ENCODE measurements around the gene RGS8. TPM values are rescaled to one million over a fixed set of nuclear protein-coding genes. Genes with fewer than 3 reads are reported as not detected.
"Not testable (repeated sequence)": the region's sequence is repeated elsewhere in the genome, so short reads cannot be mapped to it uniquely, and the experiment has no call there.

Gene RGS8
- total RNA-seq, 1 experiment from 2014 or later: not detected

- DNase-seq (ENCODE audit: low read depth, low spot score): no peak
- in situ Hi-C loops (cut with HindIII; ENCODE audit: low pct_unique_long_range_greater_than_20kb, low sequenced_read_pairs): no loop called here
Observed at GRCh38 chr1:182707122-182707521, 22.7 kb upstream of the RGS8 start.

GRCh38 chr1:182704677-182705076 lies 20.3 kb upstream of the RGS8 start:
- in situ Hi-C loops (cut with HindIII; ENCODE audit: low pct_unique_long_range_greater_than_20kb, low sequenced_read_pairs): no loop called here
- DNase-seq (ENCODE audit: low read depth, low spot score): no peak

GRCh38 chr1:182703539-182703938 lies 19.2 kb upstream of the RGS8 start:
- DNase-seq (ENCODE audit: low read depth, low spot score): no peak
- in situ Hi-C loops (cut with HindIII; ENCODE audit: low pct_unique_long_range_greater_than_20kb, low sequenced_read_pairs): no loop called here

GRCh38 chr1:182702826-182703524 lies 18.6 kb upstream of the RGS8 start:
- in situ Hi-C loops (cut with HindIII; ENCODE audit: low pct_unique_long_range_greater_than_20kb, low sequenced_read_pairs): no loop called here

GRCh38 chr1:182700351-182700709 lies 15.9 kb upstream of the RGS8 start:
- DNase-seq (ENCODE audit: low read depth, low spot score): no peak
- in situ Hi-C loops (cut with HindIII; ENCODE audit: low pct_unique_long_range_greater_than_20kb, low sequenced_read_pairs): no loop called here

More at GRCh38 chr1:182702826-182703524, 18.6 kb upstream of the RGS8 start:
- DNase-seq (ENCODE audit: low read depth, low spot score): no peak

GRCh38 chr1:182699393-182700350 lies 15.3 kb upstream of the RGS8 start:
- DNase-seq (ENCODE audit: low read depth, low spot score): no peak
- in situ Hi-C loops (cut with HindIII; ENCODE audit: low pct_unique_long_range_greater_than_20kb, low sequenced_read_pairs): no loop called here

- no peak for DNase-seq (ENCODE audit: low read depth, low spot score)
- in situ Hi-C loops (cut with HindIII; ENCODE audit: low pct_unique_long_range_greater_than_20kb, low sequenced_read_pairs): no loop called here
Observed at GRCh38 chr1:182698971-182699370, 14.6 kb upstream of the RGS8 start.

GRCh38 chr1:182693139-182693538 lies 8.8 kb upstream of the RGS8 start:
- in situ Hi-C loops (cut with HindIII; ENCODE audit: low pct_unique_long_range_greater_than_20kb, low sequenced_read_pairs); DNase-seq (ENCODE audit: low read depth, low spot score): not testable (repeated sequence)

- in situ Hi-C loops (cut with HindIII; ENCODE audit: low pct_unique_long_range_greater_than_20kb, low sequenced_read_pairs): no loop called here
Observed at GRCh38 chr1:182690886-182691443, 6.6 kb upstream of the RGS8 start.

GRCh38 chr1:182688436-182689205 lies 4.2 kb upstream of the RGS8 start:
- in situ Hi-C loops (cut with HindIII; ENCODE audit: low pct_unique_long_range_greater_than_20kb, low sequenced_read_pairs): no loop called here
- DNase-seq (ENCODE audit: low read depth, low spot score): no peak

More at GRCh38 chr1:182690886-182691443, 6.6 kb upstream of the RGS8 start:
- no peak for DNase-seq (ENCODE audit: low read depth, low spot score)

GRCh38 chr1:182687361-182687760 lies 3.0 kb upstream of the RGS8 start:
- no peak for DNase-seq (ENCODE audit: low read depth, low spot score)
- in situ Hi-C loops (cut with HindIII; ENCODE audit: low pct_unique_long_range_greater_than_20kb, low sequenced_read_pairs): no loop called here

- DNase-seq (ENCODE audit: low read depth, low spot score): no peak
- in situ Hi-C loops (cut with HindIII; ENCODE audit: low pct_unique_long_range_greater_than_20kb, low sequenced_read_pairs): no loop called here
Observed at GRCh38 chr1:182686446-182686845, 2.1 kb upstream of the RGS8 start.

- in situ Hi-C loops (cut with HindIII; ENCODE audit: low pct_unique_long_range_greater_than_20kb, low sequenced_read_pairs): no loop called here
- no peak for DNase-seq (ENCODE audit: low read depth, low spot score)
Observed at GRCh38 chr1:182685215-182685614, 828 bp upstream of the RGS8 start.

- in situ Hi-C loops (cut with HindIII; ENCODE audit: low pct_unique_long_range_greater_than_20kb, low sequenced_read_pairs): no loop called here
- DNase-seq (ENCODE audit: low read depth, low spot score): no peak
Observed at GRCh38 chr1:182682898-182683501, 1.4 kb downstream of the RGS8 start.

- in situ Hi-C loops (cut with HindIII; ENCODE audit: low pct_unique_long_range_greater_than_20kb, low sequenced_read_pairs): no loop called here
- no peak for DNase-seq (ENCODE audit: low read depth, low spot score)
Observed at GRCh38 chr1:182682406-182682805, 2.0 kb downstream of the RGS8 start.

- DNase-seq (ENCODE audit: low read depth, low spot score): no peak
- in situ Hi-C loops (cut with HindIII; ENCODE audit: low pct_unique_long_range_greater_than_20kb, low sequenced_read_pairs): no loop called here
Observed at GRCh38 chr1:182681568-182681912, 2.8 kb downstream of the RGS8 start.

- no peak for DNase-seq (ENCODE audit: low read depth, low spot score)
Observed at GRCh38 chr1:182680901-182681567, 3.4 kb downstream of the RGS8 start.

More at GRCh38 chr1:182680901-182681567, 3.4 kb downstream of the RGS8 start:
- in situ Hi-C loops (cut with HindIII; ENCODE audit: low pct_unique_long_range_greater_than_20kb, low sequenced_read_pairs): no loop called here
